Measurements from ENCODE around the gene SGCD. TPM values are rescaled to one million over a fixed set of nuclear protein-coding genes. Genes with fewer than 3 reads are reported as not detected.

SGCD gene
- total RNA-seq, 1 experiment from 2014 or later = not detected

DNA sequence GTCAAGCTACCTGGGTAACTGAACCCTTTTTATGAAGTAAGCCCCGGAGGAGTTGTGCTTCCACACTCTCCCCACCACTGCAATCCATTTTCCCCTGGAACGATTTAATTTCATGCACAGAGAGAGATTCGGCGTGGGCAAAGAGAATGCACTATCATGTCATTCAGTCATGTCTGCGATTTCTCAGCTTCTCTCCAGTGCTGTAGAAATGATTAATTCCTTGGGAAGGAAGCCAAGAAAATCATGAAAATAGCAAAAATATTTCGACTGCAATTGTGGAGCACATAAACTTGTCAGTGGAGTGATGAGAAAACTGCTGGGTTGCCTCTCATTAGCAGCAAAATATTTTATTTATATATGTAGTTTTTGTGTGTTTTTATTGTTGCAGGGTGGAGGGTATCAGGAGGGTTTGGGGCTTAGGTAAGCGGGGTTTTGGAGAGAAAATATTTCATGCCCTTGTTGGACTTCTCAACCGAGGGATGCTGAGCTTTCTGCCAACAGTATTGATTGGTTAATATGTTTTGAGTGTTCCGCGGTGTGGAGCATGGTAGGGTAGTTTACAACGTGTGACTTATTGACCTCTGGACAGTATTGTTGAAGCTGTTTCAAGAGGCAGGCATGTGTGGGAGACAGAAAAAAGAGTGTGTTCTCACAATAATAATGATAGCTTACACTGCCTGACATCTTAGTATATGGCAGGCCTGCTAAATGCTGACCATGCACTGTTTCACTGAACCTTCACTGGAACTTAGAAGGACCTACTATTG is 69.3 kb downstream of the SGCD start:
- no peak overlapping the region for H3K27ac ChIP-seq (ENCODE audit: low read depth, low read length)
- BruUV-seq (replicated peaks) = no TSS peak
- POLR2A ChIA-PET = no interaction called here
- CTCF ChIA-PET = no interaction called here
- intact Hi-C loops (cut with micrococcal nuclease) = no loop called here
- no peak overlapping the region for H3K4me2 ChIP-seq (ENCODE audit: low read length)
- H4K20me1 ChIP-seq (ENCODE audit: insufficient read depth) = no peaks in the 10 kb centered on the region
- H3K9me3 ChIP-seq (ENCODE audit: control insufficient read depth in 1 of 2, insufficient read depth in 1 of 2, low read depth in 1 of 2, low read length in 2 of 2) = peaks cover 0 to 4% of the 10 kb centered on the region in 2 experiments; a peak in 2 of 4 replicates
- H2AFZ ChIP-seq (ENCODE audit: low read depth, low read length, poor library complexity, severe bottlenecking) = no peak overlapping the region
- no peak for TF ChIP-seq RAD21 (IDR thresholded peaks at IDR 0.05; ENCODE audit: low read depth)
- no peak for TF ChIP-seq SRF (IDR thresholded peaks at IDR 0.05; ENCODE audit: low read depth)
- TF ChIP-seq, protein P1, sequence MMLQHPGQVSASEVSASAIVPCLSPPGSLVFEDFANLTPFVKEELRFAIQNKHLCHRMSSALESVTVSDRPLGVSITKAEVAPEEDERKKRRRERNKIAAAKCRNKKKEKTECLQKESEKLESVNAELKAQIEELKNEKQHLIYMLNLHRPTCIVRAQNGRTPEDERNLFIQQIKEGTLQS (IDR thresholded peaks at IDR 0.05) = no peak
- TF ChIP-seq SP1 (IDR thresholded peaks at IDR 0.05; ENCODE audit: low read depth) = no peak
- no peak for TF ChIP-seq YY1 (IDR thresholded peaks at IDR 0.05; ENCODE audit: extremely low read depth, insufficient replicate concordance, low read depth, low read length)
- TF ChIP-seq ZFX (IDR thresholded peaks at IDR 0.05) = no peak
- TF ChIP-seq FOSL1 (IDR thresholded peaks at IDR 0.05; ENCODE audit: low read depth) = no peak
- no peak for TF ChIP-seq CBX3 (IDR thresholded peaks at IDR 0.05; ENCODE audit: low read depth)
- TF ChIP-seq, protein P2, sequence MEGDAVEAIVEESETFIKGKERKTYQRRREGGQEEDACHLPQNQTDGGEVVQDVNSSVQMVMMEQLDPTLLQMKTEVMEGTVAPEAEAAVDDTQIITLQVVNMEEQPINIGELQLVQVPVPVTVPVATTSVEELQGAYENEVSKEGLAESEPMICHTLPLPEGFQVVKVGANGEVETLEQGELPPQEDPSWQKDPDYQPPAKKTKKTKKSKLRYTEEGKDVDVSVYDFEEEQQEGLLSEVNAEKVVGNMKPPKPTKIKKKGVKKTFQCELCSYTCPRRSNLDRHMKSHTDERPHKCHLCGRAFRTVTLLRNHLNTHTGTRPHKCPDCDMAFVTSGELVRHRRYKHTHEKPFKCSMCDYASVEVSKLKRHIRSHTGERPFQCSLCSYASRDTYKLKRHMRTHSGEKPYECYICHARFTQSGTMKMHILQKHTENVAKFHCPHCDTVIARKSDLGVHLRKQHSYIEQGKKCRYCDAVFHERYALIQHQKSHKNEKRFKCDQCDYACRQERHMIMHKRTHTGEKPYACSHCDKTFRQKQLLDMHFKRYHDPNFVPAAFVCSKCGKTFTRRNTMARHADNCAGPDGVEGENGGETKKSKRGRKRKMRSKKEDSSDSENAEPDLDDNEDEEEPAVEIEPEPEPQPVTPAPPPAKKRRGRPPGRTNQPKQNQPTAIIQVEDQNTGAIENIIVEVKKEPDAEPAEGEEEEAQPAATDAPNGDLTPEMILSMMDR (IDR thresholded peaks at IDR 0.05 in 2 of 3, conservative IDR thresholded peaks at IDR 0.05 in 1 of 3; ENCODE audit: borderline replicate concordance in 1 of 3, insufficient read depth in 1 of 3, low read depth in 2 of 3, low read length in 2 of 3) = no peak
- TF ChIP-seq, protein P3, sequence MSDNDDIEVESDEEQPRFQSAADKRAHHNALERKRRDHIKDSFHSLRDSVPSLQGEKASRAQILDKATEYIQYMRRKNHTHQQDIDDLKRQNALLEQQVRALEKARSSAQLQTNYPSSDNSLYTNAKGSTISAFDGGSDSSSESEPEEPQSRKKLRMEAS (IDR thresholded peaks at IDR 0.05) = no peak
- TF ChIP-seq ZNF274 (IDR thresholded peaks at IDR 0.05; ENCODE audit: low read depth, low read length) = no peak
- no peak for TF ChIP-seq EZH2phosphoT487 (IDR thresholded peaks at IDR 0.05; ENCODE audit: borderline replicate concordance)
- no peak for TF ChIP-seq CEBPB (IDR thresholded peaks at IDR 0.05; ENCODE audit: low read depth)
- no peak for TF ChIP-seq JUND (IDR thresholded peaks at IDR 0.05)
- TF ChIP-seq, protein P4, sequence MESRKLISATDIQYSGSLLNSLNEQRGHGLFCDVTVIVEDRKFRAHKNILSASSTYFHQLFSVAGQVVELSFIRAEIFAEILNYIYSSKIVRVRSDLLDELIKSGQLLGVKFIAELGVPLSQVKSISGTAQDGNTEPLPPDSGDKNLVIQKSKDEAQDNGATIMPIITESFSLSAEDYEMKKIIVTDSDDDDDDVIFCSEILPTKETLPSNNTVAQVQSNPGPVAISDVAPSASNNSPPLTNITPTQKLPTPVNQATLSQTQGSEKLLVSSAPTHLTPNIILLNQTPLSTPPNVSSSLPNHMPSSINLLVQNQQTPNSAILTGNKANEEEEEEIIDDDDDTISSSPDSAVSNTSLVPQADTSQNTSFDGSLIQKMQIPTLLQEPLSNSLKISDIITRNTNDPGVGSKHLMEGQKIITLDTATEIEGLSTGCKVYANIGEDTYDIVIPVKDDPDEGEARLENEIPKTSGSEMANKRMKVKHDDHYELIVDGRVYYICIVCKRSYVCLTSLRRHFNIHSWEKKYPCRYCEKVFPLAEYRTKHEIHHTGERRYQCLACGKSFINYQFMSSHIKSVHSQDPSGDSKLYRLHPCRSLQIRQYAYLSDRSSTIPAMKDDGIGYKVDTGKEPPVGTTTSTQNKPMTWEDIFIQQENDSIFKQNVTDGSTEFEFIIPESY (IDR thresholded peaks at IDR 0.05; ENCODE audit: extremely low read depth, insufficient replicate concordance, low read length) = no peak
- no peak for TF ChIP-seq EZH2 (IDR thresholded peaks at IDR 0.05)
- H3K9me2 ChIP-seq (ENCODE audit: insufficient read depth) = no peaks in the 10 kb centered on the region
- RAD21 ChIA-PET (ENCODE audit: low non-redundant PET in 1 of 2, low total read pairs in 2 of 2, uncharacterized antibody in 2 of 2, unreplicated experiment in 2 of 2) = no interaction called here
- H3K27me3 ChIP-seq (ENCODE audit: insufficient read depth, low read length) = no peaks in the 10 kb centered on the region
- no peaks in the 10 kb centered on the region for H3K79me2 ChIP-seq (ENCODE audit: insufficient read depth, low read length)
- H3K4me1 ChIP-seq (ENCODE audit: control insufficient read depth in 1 of 2, insufficient read depth in 2 of 2, low read length in 2 of 2) = no peaks in the 10 kb centered on the region
- ATAC-seq = no peak
- H3K36me3 ChIP-seq (ENCODE audit: control insufficient read depth in 1 of 2, insufficient read depth in 2 of 2, low read length in 2 of 2) = no peaks in the 10 kb centered on the region
- no peak overlapping the region for H3K4me3 ChIP-seq (replicated peaks in 1 of 2; ENCODE audit: low read depth in 1 of 2, low read length in 2 of 2)
- no peak for DNase-seq (ENCODE audit: low read depth, low spot score)
- H3K9ac ChIP-seq (ENCODE audit: low read length) = no peak overlapping the region

Data from HCT116 (cell line).